Non-pigmented ciliary epithelial cell (primary cell): ENCODE measurements around the gene PBX1.
"Not testable (repeated sequence)": the region's sequence is repeated elsewhere in the genome, so short reads cannot be mapped to it uniquely, and the experiment has no call there.

Experiments used
- DNase-seq: peaks from one replicate; pipeline ENCODE4 v3.0.0-alpha.2; 2010; ENCODE audit warnings: low read depth

Gene PBX1

GRCh38 chr1:164643018-164643417, 84.0 kb downstream of the PBX1 start:
- DNase-seq = no peak

- no peak for DNase-seq
Measured at GRCh38 chr1:164644268-164644667, 85.3 kb downstream of the PBX1 start.

- DNase-seq = no peak
Measured at GRCh38 chr1:164644774-164645644, 86.0 kb downstream of the PBX1 start.

GRCh38 chr1:164645921-164646320, 86.9 kb downstream of the PBX1 start:
- DNase-seq = no peak

GRCh38 chr1:164647211-164647610, 88.2 kb downstream of the PBX1 start:
- DNase-seq = no peak

GRCh38 chr1:164648636-164649035, 89.7 kb downstream of the PBX1 start:
- no peak for DNase-seq

GRCh38 chr1:164649146-164649545, 90.2 kb downstream of the PBX1 start:
- no peak for DNase-seq

- no peak for DNase-seq
Measured at GRCh38 chr1:164650531-164650930, 91.5 kb downstream of the PBX1 start.

- DNase-seq = no peak
Measured at GRCh38 chr1:164651351-164651951, 92.5 kb downstream of the PBX1 start.

GRCh38 chr1:164652969-164653368, 94.0 kb downstream of the PBX1 start:
- DNase-seq = not testable (repeated sequence)

- DNase-seq = no peak
Measured at GRCh38 chr1:164653705-164654104, 94.7 kb downstream of the PBX1 start.

GRCh38 chr1:164654200-164654599, 95.2 kb downstream of the PBX1 start:
- DNase-seq = no peak

GRCh38 chr1:164658864-164659263, 99.9 kb downstream of the PBX1 start:
- no peak for DNase-seq

- DNase-seq = no peak
Measured at GRCh38 chr1:164659621-164660411, 100.8 kb downstream of the PBX1 start.

- DNase-seq = peak; percentile 63
Measured at GRCh38 chr1:164660412-164660772, 101.4 kb downstream of the PBX1 start.

GRCh38 chr1:164660775-164661174, 101.8 kb downstream of the PBX1 start:
- no peak for DNase-seq

- DNase-seq = no peak
Measured at GRCh38 chr1:164662462-164662861, 103.5 kb downstream of the PBX1 start.

GRCh38 chr1:164662955-164663354, 104.0 kb downstream of the PBX1 start:
- DNase-seq = no peak

- DNase-seq = no peak
Measured at GRCh38 chr1:164664127-164664526, 105.1 kb downstream of the PBX1 start.

- no peak for DNase-seq
Measured at GRCh38 chr1:164667001-164667400, 108.0 kb downstream of the PBX1 start.

- no peak for DNase-seq
Measured at GRCh38 chr1:164667600-164667999, 108.6 kb downstream of the PBX1 start.

- DNase-seq = no peak
Measured at GRCh38 chr1:164668491-164669400, 109.8 kb downstream of the PBX1 start.
